ENCODE results near the gene ZNF787. TPM values are rescaled to one million over a fixed set of nuclear protein-coding genes. Genes with fewer than 3 reads are reported as not detected.

The ZNF787 gene
- polyA plus RNA-seq, 3 donors = 1.2 to 16.2 (median 1.8) TPM

GRCh38 chr19:56130006-56130405, 8.9 kb upstream of the ZNF787 start:
- TF ChIP-seq, protein P1, sequence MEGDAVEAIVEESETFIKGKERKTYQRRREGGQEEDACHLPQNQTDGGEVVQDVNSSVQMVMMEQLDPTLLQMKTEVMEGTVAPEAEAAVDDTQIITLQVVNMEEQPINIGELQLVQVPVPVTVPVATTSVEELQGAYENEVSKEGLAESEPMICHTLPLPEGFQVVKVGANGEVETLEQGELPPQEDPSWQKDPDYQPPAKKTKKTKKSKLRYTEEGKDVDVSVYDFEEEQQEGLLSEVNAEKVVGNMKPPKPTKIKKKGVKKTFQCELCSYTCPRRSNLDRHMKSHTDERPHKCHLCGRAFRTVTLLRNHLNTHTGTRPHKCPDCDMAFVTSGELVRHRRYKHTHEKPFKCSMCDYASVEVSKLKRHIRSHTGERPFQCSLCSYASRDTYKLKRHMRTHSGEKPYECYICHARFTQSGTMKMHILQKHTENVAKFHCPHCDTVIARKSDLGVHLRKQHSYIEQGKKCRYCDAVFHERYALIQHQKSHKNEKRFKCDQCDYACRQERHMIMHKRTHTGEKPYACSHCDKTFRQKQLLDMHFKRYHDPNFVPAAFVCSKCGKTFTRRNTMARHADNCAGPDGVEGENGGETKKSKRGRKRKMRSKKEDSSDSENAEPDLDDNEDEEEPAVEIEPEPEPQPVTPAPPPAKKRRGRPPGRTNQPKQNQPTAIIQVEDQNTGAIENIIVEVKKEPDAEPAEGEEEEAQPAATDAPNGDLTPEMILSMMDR (IDR thresholded peaks at IDR 0.05) = no peak
- H3K36me3 Mint-ChIP-seq = no peaks in the 10 kb centered on the region
- H3K9me3 ChIP-seq (replicated peaks in 1 of 2; ENCODE audit: control insufficient read depth in 1 of 2, insufficient read depth in 1 of 2, low read length in 2 of 2) = no peaks in the 10 kb centered on the region
- peaks cover 0 to 2% (median 0%) of the 10 kb centered on the region in 7 donors for H3K9me3 Mint-ChIP-seq
- H3K4me1 ChIP-seq (ENCODE audit: control insufficient read depth in 1 of 2, insufficient read depth in 2 of 2, low read length in 2 of 2) = peaks cover 0 to 4% of the 10 kb centered on the region in 2 donors
- no peak overlapping the region for H3K9ac ChIP-seq (ENCODE audit: insufficient read depth, low read length, poor library complexity, severe bottlenecking)
- peaks cover 0 to 6% (median 4%) of the 10 kb centered on the region in 3 donors for H3K27me3 Mint-ChIP-seq (ENCODE audit: low read depth in 3 of 3)
- H3K4me2 ChIP-seq (replicated peaks; ENCODE audit: extremely low read depth, low read length, poor library complexity, severe bottlenecking) = no peak overlapping the region
- no peak overlapping the region for H2AFZ ChIP-seq (ENCODE audit: insufficient read depth, low read depth, low read length, poor library complexity, severe bottlenecking)
- H3K36me3 ChIP-seq (replicated peaks in 1 of 2; ENCODE audit: control insufficient read depth in 1 of 2, insufficient read depth in 2 of 2, low read length in 2 of 2) = no peaks in the 10 kb centered on the region
- no peak overlapping the region for H3K4me3 Mint-ChIP-seq
- H4K20me1 ChIP-seq (ENCODE audit: insufficient read depth, low read length) = no peaks in the 10 kb centered on the region
- H3K4me3 ChIP-seq (replicated peaks in 1 of 3; ENCODE audit: low read depth in 2 of 3, low read length in 3 of 3) = no peak overlapping the region
- no peak overlapping the region for H3K27ac ChIP-seq (ENCODE audit: low read depth in 1 of 2, low read length in 2 of 2)
- intact Hi-C loops (cut with micrococcal nuclease) = no loop called here
- no peaks in the 10 kb centered on the region for H3K79me2 ChIP-seq (ENCODE audit: insufficient read depth, low read length)
- no peak overlapping the region for H3K27ac Mint-ChIP-seq
- peaks cover 10% of the 10 kb centered on the region for H3K4me1 Mint-ChIP-seq
- no peaks in the 10 kb centered on the region for H3K27me3 ChIP-seq (ENCODE audit: control insufficient read depth in 2 of 2, insufficient read depth in 2 of 2, low read length in 2 of 2)
- WGBS (ENCODE audit: insufficient coverage) = 94% methylated on average over 7 of the region's 7 CpGs
- no peak for DNase-seq

- no peaks in the 10 kb centered on the region for H3K4me1 ChIP-seq (ENCODE audit: control insufficient read depth in 1 of 2, insufficient read depth in 2 of 2, low read length in 2 of 2)
- no peak overlapping the region for H3K4me3 ChIP-seq (replicated peaks in 1 of 3; ENCODE audit: low read depth in 2 of 3, low read length in 3 of 3)
- H3K4me3 Mint-ChIP-seq = no peak overlapping the region
- H3K9ac ChIP-seq (ENCODE audit: insufficient read depth, low read length, poor library complexity, severe bottlenecking) = no peak overlapping the region
- TF ChIP-seq, protein P1 (IDR thresholded peaks at IDR 0.05) = no peak
- no peaks in the 10 kb centered on the region for H3K36me3 Mint-ChIP-seq
- H3K4me2 ChIP-seq (replicated peaks; ENCODE audit: extremely low read depth, low read length, poor library complexity, severe bottlenecking) = no peak overlapping the region
- H3K79me2 ChIP-seq (ENCODE audit: insufficient read depth, low read length) = no peaks in the 10 kb centered on the region
- no peak overlapping the region for H3K27ac ChIP-seq (ENCODE audit: low read depth in 1 of 2, low read length in 2 of 2)
- DNase-seq = no peak
- no peaks in the 10 kb centered on the region for H4K20me1 ChIP-seq (ENCODE audit: insufficient read depth, low read length)
- WGBS (ENCODE audit: insufficient coverage) = 90% methylated on average over 16 of the region's 19 CpGs
- peaks cover 0 to 2% (median 0%) of the 10 kb centered on the region in 7 donors for H3K9me3 Mint-ChIP-seq
- no peak overlapping the region for H3K27ac Mint-ChIP-seq
- intact Hi-C loops (cut with micrococcal nuclease) = no loop called here
- H2AFZ ChIP-seq (ENCODE audit: insufficient read depth, low read depth, low read length, poor library complexity, severe bottlenecking) = no peak overlapping the region
- no peaks in the 10 kb centered on the region for H3K27me3 ChIP-seq (ENCODE audit: control insufficient read depth in 2 of 2, insufficient read depth in 2 of 2, low read length in 2 of 2)
- no peaks in the 10 kb centered on the region for H3K4me1 Mint-ChIP-seq
- H3K9me3 ChIP-seq (replicated peaks in 1 of 2; ENCODE audit: control insufficient read depth in 1 of 2, insufficient read depth in 1 of 2, low read length in 2 of 2) = no peaks in the 10 kb centered on the region
- H3K27me3 Mint-ChIP-seq (ENCODE audit: low read depth in 3 of 3) = peaks cover 0 to 6% (median 4%) of the 10 kb centered on the region in 3 donors
- no peaks in the 10 kb centered on the region for H3K36me3 ChIP-seq (replicated peaks in 1 of 2; ENCODE audit: control insufficient read depth in 1 of 2, insufficient read depth in 2 of 2, low read length in 2 of 2)
Measured at GRCh38 chr19:56126983-56127780, 6.1 kb upstream of the ZNF787 start.

Data from CD14-positive monocyte (primary cell).